DMS153 (cell line): ENCODE measurements around the gene CNTNAP2.

Experiments
- DNase-seq: peaks from one replicate; lab custom pipeline; 2025; lab: John Stamatoyannopoulos, UW

The CNTNAP2 gene

DNA sequence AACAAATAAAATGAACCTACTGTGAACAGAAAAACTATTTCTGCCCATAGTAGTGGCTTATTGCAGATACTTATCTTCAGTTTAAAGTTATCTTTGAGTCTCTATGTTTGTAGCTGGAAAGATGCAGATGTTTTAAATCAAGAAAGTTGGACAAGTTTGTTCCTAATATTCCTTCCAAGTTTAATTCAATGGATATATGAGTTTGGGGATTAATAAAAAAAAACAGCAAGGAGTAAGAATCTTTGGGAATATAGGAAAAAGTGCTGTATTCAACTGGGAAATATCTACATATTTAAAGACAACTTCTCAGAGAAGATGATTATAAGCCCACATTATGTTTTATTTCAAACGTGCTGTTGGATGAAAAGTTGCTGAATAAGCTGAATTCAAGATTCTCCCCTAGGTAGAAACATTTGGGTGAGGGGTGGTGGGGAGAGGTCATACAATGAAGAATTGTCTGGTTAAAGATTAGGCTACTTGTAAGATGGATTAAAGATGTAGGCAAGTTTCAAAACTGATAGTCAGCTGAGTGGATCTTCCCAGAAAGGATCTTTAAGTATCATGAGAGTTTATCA, 1135.2 kb downstream of the CNTNAP2 start:
- DNase-seq, result no peak

DNA sequence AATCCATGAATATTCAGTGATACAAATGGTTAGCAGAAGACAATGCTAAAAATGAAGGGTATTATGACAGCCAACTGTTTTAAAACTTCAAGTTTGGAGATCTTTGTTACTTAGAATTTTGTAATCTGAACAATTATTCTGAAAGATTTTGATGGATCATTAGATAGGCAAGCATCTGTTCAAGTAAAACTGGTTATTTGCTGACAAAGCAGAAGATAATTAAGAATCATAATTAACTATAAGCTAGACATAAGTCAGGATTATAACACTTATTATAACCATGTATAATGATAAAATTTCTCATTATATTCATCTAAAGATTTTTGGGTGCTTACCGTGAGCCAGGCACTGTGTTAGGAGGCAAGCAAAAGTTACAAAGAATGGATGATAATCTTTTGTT, 1145.1 kb downstream of the CNTNAP2 start:
- DNase-seq, result no peak

DNA sequence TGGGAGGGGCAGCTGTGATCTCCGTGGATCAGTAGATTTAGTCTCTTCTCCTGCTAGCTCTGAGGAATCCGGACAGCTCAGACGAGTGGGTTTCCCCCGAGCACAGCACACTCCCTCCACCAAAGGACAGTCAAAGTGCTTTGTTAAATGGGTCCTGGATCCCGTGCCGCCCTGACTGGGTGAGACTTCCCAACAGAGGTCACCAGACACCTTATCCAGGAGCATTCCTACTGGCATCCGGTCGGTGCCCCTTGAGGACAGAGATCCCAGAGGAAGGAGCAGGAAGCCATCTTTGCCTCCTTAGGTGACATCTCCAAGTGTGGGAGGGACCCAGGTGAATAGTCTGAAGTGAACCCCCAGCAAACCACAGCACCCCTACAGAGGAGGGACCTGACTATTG, 1148.9 kb downstream of the CNTNAP2 start:
- no peak for DNase-seq

DNA sequence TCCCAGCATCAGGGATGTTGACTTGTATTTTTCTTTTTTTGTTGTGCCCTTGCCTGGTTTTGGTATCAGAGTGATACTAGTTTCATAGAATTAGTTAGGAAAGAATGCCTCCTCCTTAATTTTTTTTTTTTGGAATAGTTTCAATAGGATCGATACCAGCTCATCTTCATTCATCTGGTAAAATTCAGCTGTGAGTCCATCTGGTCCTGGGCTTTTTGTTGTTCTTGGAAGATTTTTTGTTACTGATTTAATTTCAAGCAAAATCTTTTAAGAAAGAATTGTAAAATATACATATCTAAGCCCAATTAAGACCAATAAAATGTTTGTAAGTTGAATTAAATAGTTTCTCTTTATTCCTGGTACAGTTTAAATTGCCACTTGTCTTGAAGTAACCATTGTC, 1159.5 kb downstream of the CNTNAP2 start:
- no peak for DNase-seq

DNA sequence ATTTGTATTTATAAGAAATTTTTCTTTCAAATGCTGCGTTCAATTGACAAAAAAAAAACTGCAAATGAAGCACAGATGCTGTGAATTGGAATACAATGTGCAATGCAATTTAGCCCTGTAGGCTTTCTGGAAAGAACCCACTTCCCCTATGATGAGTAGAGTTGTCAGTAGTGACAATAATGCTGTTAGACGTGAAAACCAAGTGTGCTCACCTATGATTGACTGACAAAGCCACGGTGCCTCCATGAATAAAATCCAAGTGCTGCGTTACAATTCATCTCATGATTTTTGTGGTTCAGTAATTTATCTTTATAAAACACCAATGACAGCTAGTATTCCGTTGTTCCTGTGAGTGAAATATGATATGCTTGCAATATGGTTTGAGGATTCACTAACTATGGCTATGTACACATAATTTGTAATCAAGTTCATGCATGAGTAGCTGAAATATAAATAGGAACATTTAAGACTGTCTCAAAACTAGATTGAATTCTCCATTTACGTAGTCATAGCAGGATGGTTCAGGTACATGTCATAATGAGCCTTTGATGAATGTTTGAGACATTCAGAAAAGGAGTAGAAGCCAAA, 1160.3 kb downstream of the CNTNAP2 start:
- DNase-seq, result peak; percentile 92

DNA sequence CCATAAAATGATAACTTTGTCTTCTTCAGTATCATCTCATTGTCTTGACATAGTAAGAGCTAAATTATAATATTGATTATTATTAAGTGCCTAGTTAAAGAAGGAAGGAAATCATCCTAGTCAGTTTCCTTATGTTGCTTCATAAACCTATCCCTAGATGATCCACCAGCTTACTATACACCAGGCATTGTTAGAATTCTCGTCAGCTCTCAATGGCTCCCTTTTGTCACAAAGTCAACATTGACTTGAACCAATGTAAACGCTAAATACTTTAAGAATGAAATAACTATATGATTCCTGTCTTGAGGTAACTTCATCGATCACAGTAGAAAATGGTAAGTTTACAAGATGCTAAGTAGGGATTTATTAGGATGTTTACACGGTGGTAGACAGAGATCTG, 1162.9 kb downstream of the CNTNAP2 start:
- DNase-seq, result peak; percentile 92

DNA sequence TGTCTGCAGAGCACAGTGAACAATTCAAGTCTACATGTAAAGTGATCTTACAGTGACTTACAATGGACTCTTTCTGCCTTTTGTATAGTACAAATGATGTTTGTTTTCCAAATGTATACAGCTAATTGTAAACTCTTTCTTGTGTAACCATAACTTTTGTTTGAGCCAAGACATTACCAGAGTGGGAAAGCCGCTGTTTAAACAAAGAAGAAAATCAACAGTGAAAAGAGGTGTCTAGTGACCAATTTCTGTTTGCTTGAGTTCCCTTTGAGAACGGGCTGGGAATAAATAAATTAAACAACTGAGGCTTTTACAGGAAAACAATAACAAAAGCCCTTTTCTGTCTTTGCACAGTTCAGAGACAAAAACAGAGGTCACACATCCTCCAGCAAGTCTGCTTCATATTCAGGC, 1163.4 kb downstream of the CNTNAP2 start:
- peak; percentile 95 for DNase-seq

DNA sequence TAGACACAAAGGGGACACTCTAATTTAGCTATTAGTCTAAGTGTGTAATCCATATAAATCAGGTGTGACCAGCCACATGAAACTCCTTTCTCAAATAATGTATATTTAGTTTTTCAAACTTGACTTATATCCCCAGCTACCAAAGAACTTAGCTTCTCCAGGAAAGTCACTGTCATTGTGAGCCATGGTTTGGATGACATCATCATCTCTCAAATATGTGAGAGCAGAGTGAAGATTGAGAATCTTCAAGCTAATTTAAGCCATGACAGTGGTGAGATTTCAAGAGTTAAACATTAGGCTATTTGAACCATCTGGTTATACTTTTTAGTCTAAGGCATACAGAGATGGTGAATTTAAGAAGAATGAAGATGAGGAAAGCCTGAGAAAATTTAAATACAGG, 1165.6 kb downstream of the CNTNAP2 start:
- no peak for DNase-seq

DNA sequence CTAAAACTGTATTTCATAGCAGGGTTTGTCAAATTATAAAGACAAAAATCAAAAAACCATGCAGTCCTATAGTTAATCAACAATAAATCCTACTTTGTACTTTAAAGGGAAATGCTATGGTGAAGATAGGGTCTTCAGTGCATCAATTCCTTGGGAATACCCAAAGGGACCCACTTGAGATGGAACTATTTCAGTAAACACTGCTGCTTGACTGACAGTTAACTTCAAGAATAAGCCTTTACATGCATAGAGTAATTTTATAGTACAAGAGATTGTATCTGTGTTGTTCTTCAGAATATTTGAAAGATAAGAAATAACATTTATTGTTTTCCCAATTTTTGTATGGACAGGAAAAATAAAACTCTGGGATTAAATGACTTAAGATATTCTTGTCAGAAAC, 1179.6 kb downstream of the CNTNAP2 start:
- DNase-seq, result no peak

DNA sequence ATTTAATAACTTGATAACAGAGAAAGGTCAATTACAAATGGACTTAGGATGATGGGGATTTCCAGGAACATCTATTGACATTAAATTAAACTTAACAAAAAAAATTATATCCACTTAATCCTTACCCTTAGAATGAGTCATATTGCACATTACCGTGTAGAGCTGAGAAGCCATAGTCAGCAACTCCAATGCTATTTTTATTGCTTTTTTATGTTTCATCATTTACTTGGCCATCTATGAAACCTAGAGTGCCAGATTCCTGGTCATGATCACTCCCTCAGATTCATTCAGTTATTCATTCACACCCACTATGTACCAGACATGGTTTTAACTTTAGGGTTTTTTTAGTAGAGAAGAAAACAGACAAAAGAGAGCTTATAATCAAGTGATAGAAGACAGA, 1180.4 kb downstream of the CNTNAP2 start:
- DNase-seq, result no peak

DNA sequence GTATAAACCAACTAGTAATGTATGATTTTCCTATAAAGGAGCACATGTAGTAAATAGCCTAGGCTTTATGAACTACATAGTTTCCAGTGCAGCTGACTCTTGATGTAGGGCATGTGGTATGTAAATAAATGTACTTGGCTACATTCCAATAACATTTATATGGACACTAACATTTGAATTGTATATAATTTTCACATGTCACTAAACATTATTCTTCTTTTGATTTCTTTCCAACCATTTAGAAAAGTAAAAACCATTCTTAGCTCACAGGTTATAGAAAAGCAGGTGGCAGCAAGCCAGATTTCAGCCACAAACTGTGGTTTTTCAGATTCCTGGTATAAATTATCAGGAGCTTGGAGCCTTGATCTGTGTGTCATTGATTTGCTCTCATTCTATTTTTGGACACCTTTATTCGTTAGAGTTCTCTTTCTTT, 1182.0 kb downstream of the CNTNAP2 start:
- peak; percentile 61 for DNase-seq

DNA sequence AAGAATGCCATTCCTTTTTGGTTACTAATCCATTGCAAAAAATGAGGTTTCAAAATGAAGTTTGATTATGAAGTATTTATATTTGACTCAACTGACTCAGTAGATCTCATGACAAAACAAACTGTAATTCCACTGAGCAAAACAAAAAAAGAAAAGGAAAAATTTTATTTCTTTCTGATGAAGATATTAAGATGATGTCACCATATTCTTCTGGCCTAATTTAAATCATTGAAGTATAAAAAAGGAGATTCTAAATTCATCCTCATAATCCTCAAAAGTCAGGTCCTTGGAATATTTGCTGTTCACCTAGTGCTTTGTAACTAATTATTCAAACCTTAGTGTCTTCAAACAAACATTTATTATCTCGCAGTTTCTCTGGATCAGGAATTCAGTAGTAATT, 1183.7 kb downstream of the CNTNAP2 start:
- DNase-seq, result no peak

DNA sequence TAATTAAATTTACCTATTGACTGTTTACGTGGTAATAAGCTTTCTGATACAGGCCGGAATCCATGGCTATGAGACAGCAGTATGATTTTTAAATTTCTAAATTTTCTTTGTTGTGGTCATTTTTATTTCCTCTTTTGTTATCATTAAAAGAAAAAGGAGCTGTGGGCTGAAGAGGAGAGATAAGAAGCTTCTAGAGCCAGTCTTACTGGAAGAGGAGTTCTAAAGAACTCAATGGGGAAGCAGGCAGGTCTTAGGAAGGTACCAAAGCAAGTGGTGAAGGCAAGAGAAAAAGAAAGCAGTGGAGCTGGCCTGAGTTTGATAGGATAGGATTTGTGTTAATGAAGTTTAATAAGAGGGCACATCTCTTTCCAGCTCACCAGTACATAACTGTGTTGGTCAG, 1187.8 kb downstream of the CNTNAP2 start:
- no peak for DNase-seq

DNA sequence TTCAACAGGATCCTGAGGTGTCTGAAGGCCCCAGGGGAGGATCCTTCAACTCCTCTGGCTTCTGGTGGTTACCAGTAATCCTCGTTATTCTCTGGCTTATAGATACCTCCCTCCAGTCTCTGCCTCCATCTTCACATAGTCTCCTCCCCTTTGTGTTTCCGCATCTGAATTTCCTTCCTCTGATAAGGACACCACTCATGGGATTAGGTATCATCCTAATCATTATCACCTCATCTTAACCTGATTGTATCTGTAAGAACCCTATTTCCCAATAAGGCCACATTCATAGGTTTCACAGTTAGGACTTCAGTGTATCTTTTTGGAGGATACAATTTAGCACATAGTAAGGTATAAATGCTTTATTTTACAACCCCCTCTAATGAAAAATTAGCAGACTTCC, 1189.2 kb downstream of the CNTNAP2 start:
- no peak for DNase-seq

DNA sequence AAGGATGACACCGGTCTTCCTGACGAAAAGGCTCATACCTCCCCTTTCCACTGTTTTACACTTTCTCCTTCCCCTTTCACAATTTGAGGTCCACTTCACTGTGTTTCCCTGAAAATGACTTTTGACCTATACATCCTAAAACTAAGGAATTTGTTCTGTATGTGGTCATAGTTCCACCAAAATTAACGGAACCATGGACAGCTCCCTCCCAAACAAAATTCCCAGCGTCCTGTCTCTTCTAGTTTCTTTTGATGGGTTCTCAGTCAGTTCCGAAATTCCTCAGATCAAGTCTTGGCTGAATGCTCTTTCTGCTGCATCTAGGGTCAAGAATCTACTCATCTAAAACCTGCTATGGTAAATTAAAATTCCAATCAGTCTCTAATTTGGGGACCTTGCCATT, 1191.9 kb downstream of the CNTNAP2 start:
- DNase-seq, result no peak

DNA sequence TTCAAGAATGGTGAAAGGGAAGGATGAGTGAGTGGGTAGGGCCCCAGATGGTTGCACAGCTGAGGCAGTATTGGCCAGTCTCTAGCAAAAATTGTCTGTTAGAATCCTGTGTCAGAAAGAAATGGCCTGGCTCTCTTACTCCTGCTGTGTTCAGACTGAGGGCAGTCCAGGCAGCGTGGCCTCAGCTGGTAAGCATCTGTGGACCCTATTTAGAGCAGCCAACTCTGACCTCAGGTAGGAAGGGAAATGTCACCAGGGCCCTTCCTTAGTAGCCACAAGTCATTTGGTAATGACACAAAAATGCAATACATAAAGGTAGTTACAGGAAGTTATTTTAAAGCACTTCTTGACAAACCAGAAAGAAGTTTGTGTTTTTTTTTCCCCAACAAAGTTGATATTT, 1194.7 kb downstream of the CNTNAP2 start:
- no peak for DNase-seq

DNA sequence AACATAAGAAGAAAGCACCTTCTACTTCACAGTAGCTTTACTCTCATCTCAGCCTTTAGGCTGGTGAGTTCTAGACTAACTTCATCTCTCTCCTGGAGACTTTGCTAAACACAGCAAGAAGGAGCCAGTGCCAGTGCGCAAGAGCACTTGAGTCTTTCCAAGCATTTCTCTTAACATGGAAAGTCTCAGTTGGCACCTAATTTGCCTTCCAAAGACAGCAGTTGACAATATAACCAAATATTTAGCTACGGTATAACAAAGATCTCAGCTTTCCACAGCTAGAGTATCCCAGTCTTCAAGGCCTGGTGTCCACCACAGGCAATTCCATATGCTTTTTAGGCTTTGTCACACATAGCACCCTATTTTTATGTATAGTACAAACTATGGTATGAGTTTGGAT, 1204.9 kb downstream of the CNTNAP2 start:
- DNase-seq, result no peak

DNA sequence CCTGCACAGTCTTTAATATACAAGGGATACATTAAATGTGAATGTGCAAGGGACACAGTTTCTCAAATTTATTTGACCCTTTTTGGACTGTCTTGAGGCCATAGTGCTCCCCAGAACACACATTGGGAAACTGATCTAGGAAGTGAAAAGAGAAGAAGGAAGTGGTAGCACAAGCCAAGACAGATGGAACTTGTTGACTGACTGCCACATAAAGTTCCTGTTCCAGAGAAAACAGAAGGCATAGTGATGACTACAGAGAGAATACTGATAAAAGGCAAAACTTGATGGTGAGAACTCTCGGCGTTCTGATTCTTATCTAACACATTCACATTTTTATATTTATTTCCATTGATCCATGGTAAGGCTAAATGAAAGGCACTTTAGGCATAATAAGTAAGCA, 1216.4 kb downstream of the CNTNAP2 start:
- DNase-seq, result no peak

DNA sequence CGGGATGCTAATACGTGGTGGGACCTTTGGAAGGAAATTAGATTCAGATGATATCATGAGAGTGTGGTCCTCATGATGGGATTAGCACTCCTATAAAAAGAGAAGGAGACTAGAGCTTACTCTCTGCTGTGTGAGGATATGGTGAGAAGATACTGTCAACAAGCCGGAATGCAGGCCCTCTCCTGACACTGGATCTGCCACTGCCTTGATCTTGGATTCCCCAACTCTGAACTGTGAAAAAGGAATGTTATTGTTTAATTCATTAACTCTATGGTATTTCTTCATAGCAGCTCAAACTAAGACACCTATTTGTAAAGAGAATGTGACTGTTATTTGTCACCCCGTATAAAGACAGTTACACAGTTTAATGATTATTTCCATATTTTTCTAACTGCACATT, 1246.5 kb downstream of the CNTNAP2 start:
- no peak for DNase-seq

DNA sequence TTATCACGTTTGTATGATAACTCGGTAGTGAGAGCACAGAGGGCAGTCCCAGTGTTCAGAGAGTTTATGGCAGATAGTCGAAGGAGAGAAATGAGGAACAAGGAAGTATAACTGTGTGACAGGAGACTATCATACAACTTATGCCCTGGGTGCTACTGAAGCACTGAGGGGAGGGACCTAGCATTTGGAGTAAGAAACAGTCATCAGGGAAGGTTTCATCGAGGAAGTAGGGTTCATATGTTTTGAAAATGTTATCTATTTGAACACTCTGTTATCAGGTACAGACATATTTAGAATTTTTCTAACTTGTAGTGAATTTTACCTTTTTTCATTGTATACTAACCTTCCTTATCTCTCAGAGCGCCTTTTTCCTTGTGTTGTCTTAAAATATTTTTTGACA, 1259.6 kb downstream of the CNTNAP2 start:
- no peak for DNase-seq

DNA sequence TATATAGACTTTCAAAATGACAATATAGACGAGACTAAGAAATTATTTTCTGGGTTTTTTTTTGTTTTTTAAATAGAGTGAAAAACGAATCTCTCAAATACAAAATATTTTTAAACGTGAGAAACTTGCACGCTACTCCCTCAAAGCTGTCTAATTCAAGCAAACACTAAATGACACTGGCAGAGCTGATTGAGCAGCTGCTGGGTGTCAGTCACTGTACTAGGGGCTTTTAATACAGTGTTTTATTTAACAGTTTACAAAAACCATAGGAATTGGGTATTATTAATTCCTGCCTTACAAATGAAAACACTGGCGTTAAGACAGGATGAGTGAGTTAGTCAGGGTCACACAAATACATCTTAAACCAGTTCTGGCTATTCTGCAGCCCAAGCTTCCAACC, 1264.3 kb downstream of the CNTNAP2 start:
- DNase-seq, result no peak

DNA sequence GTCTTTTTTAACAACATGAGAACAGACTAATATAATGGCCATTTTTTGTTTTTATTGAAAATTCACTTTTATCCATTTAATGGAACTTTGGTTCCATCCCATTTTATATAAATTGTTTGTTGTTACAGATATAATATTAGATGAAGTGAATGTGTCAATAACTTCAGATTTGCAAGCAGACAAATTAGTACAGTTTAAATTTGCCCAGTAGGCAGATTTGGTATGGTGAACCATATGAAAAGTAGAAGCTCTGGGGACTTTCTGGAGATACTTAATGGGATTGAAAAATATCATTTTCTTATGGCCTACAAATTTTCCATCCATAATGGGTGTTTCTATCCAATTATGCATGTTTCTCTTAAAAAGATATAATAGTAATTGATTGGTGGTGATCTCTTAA, 1277.7 kb downstream of the CNTNAP2 start:
- no peak for DNase-seq

DNA sequence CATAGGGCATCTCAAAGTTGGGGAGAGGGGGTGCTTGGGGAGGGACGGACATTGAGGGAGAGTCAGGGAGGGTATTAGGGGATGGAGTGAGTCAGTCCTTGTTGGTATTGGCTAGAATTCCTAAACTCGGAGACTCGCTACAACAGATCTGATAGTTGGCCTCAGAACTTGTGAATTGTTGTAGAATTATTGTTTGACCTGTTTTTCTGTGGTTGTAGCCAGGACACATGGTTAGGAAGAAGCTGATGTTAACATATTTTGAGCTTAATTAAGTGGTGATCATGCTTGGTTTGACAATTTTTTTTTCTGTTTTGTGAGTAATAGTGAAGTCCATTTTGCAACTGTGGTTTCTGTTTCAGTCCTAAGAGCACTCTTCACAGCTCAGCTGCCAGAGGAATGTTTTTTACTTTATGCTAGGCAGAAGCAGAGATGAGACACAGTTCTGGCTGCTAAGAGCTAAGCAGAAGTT, 1283.7 kb downstream of the CNTNAP2 start:
- no peak for DNase-seq

DNA sequence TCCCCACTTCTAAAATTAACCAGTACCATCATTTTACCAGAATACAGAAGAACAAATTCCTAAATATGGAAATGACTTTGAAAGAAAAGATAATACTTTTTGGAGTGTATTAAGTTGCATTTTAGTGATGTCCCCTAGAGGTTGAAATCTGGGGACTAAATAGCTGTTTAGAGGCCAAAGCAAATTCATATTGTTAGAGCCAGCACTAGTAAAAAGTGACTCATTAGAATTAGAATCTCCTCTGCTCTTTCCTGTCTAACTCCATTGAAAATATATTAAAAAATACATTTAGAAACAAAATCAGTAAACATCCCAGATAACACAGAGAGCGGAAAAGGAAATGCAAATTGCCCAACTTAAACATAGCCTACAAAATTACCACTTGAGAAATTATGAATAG, 1284.3 kb downstream of the CNTNAP2 start:
- DNase-seq, result no peak
